ENCODE measurements around the gene GADD45GIP1. TPM values are rescaled to one million over a fixed set of nuclear protein-coding genes. Genes with fewer than 3 reads are reported as not detected.

The GADD45GIP1 gene
- 65.7 and 91.8 TPM in 2 replicates for polyA plus RNA-seq (2012; rRNA removed)
- 55.7 and 67.8 TPM in 2 replicates for polyA plus RNA-seq (2012; cell fraction: cytosol; rRNA removed)
- polyA plus RNA-seq (2012; cell fraction: nucleus; rRNA removed) = 31.0 and 46.6 TPM in 2 replicates

DNA sequence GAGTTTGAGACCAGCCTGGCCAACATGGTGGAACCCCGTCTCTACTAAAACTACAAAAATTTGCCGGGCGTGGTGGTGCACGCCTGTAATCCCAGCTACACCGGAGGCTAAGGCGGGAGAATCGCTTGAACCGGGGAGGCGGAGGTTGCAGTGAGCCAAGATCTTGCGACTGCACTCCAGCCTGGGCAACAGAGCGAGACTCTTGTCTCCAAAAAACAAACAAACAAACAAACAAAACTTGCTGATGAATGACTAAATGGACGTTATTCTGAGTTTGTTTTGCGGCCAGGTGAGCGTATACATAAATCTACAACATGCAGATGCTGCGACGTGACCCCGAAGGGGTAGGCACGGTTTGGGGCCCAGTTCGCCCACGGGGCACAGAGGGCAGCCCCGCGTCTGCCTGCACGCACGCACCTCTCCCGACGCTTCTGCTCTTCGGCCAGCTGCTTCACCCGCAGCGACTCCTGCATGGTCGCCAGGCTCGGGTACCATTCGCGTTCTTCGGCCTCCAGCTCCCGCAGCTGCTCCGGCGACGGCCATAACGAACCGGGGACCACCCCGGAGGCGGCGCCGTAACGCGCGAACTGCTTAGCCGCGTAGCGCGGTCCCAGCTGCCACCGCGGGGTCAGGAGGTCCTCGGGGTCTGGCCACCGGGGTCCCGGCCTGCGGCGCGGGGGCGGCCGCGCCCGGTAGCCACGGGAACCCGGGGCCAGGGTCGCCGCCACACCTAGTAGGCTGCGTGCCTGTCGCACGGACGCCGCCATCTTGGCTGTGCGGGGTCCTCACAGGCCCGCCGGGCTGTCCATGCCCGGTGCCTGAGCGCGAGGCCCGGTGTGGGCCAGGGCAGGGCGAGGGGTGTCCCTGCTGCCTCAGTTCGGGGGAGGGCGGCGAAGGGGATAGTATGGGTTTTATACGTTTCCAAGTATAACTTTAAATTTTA lies at the start of gene GADD45GIP1:
GADD45GIP1 (minus strand) TSS at position 778 of the 943 bp plus-strand sequence; CDS start at position 767, 11 bp downstream.
- ChIA-PET POLR2A (interaction anchor here (1.6 kb wide), 1 partner anchor 9 kb away, joined by 5 read pairs; no protein-coding TSS in a partner anchor), CTCF (interaction anchor here (1.0 to 5.6 kb wide), 6 partner anchors 9 to 208 kb away, joined by 3 to 55 read pairs (median 4); partner anchors contain the start of gene DAND5)
- Histone ChIP-seq H3K4me1 (ENCODE audit: control insufficient read depth in 1 of 2, insufficient read depth in 2 of 2, low read depth in 1 of 2, low read length in 1 of 2) (peaks cover 30 to 37% of the 10 kb centered on the region in 2 experiments), H3K36me3 (replicated peaks in 1 of 2; ENCODE audit: control insufficient read depth in 1 of 2, insufficient read depth in 2 of 2, low read length in 1 of 2) (peaks cover 0 to 18% of the 10 kb centered on the region in 2 experiments), H3F3A (replicated peaks; ENCODE audit: insufficient read depth) (peaks cover 53% of the 10 kb centered on the region), H3K27me3 (ENCODE audit: insufficient read depth) (no peaks in the 10 kb centered on the region), H3K9me2 (no peaks in the 10 kb centered on the region), H3K79me2 (ENCODE audit: insufficient read depth) (peaks cover 49% of the 10 kb centered on the region), H3K4me2 (peak within 1 kb of the TSS; percentile 96), H3K9ac (peak within 1 kb of the TSS; percentile 89), H2AFZ (ENCODE audit: low read depth) (peak within 1 kb of the TSS; percentile 99), H3K27ac (ENCODE audit: low read depth in 2 of 2, low read length in 1 of 2) (peak within 1 kb of the TSS; percentile 73 to 97), H3K4me3 (ENCODE audit: low read depth in 2 of 2, low read length in 1 of 2) (peak within 1 kb of the TSS; percentile 70 to 71), H3K9me3 (no peaks in the 10 kb centered on the region), H4K20me1 (ENCODE audit: insufficient read depth) (peaks cover 5% of the 10 kb centered on the region; the same call in 1 of the 2 replicates)
- DNase-seq = peak; percentile 94
- 12% methylated on average over 19 of the region's 84 CpGs for WGBS (ENCODE audit: low lambda C conversion rate)
- peak; percentile 96 for TF ChIP-seq YY1 (IDR thresholded peaks at IDR 0.05; ENCODE audit: low read depth)
- TF ChIP-seq, protein P1, sequence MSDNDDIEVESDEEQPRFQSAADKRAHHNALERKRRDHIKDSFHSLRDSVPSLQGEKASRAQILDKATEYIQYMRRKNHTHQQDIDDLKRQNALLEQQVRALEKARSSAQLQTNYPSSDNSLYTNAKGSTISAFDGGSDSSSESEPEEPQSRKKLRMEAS (IDR thresholded peaks at IDR 0.05; ENCODE audit: low read depth) = peak; percentile 75
- TF ChIP-seq REST (IDR thresholded peaks at IDR 0.05; ENCODE audit: low read depth, low read length) = peak; percentile 57; the same call in 1 of the 2 replicates
- no peak for TF ChIP-seq EZH2phosphoT487 (IDR thresholded peaks at IDR 0.05; ENCODE audit: borderline replicate concordance, low read depth)
- TF ChIP-seq TAF1 (IDR thresholded peaks at IDR 0.05; ENCODE audit: borderline replicate concordance, low read depth, low read length) = peak; percentile 96
- no peak for TF ChIP-seq SMC3 (IDR thresholded peaks at IDR 0.05; ENCODE audit: low read depth, low read length)
- 0 out of 2 replicates have a peak, but pooled peaks have one; percentile 16 for TF ChIP-seq SIN3A (IDR thresholded peaks at IDR 0.05; ENCODE audit: borderline replicate concordance, low read depth, low read length)
- no peak for TF ChIP-seq NFIC (IDR thresholded peaks at IDR 0.05; ENCODE audit: borderline replicate concordance)
- TF ChIP-seq, protein P2, sequence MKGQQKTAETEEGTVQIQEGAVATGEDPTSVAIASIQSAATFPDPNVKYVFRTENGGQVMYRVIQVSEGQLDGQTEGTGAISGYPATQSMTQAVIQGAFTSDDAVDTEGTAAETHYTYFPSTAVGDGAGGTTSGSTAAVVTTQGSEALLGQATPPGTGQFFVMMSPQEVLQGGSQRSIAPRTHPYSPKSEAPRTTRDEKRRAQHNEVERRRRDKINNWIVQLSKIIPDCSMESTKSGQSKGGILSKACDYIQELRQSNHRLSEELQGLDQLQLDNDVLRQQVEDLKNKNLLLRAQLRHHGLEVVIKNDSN (IDR thresholded peaks at IDR 0.05; ENCODE audit: borderline replicate concordance, low read depth) = no peak
- peak; percentile 95 for TF ChIP-seq MXI1 (IDR thresholded peaks at IDR 0.05; ENCODE audit: low read depth, low read length)
- peak; percentile 91 for TF ChIP-seq POLR2AphosphoS5 (IDR thresholded peaks at IDR 0.05; ENCODE audit: low read depth, low read length)
- TF ChIP-seq JUND (IDR thresholded peaks at IDR 0.05) = no peak
- no peak for TF ChIP-seq TCF12 (IDR thresholded peaks at IDR 0.05)
